ENCODE results near the gene THAP7.
"Not testable (repeated sequence)": the region's sequence is repeated elsewhere in the genome, so short reads cannot be mapped to it uniquely, and the experiment has no call there.

Gene THAP7

DNA sequence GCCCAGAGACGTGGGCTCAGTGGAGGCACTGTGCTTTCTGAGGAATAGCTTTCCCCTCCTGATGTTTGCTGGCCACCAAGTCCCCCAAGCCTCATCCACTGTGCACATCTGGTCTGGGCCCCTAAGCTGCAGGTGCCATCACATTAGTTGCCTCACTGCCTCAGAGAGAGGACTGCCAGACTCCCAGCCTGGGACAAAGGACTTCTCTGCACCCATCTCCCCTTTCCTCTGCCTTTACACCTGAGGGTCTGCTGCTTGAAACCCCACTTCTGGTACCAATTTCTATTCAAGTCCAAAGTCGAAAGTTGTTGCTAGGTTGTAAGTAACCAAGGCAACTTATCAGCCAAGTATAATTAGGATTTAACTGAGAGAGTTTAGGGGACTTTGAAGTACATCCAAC lies 23.5 kb downstream of the THAP7 start:
- no peak for DNase-seq

DNA sequence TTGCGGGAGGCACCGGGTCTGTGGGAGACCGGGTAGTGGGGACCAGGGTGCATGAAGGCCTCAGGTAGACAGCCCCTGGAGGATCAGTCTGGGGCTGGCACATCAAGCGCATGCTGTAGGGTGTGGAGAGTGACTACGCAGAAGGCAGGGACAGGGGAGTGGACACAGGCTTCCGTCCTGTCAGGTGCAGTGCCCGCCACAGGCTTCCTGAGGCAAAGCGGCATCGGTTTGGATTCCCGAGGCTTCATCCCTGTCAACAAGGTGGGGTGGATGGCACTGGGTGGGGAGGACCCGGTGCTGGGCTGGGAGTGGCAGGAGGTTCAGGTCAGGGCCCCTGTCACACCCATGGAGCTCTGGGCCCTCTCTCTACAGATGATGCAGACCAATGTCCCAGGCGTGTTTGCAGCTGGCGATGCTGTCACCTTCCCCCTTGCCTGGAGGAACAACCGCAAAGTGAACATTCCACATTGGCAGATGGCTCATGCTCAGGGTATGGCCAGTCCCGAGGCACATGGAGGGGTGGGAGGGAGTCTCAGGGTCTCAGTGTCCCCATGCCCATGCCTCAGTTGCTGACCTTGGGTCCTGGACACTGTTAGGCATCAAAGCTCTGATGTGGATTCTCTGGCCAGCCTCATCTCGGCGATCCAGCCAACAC lies 24.3 kb downstream of the THAP7 start:
- DNase-seq, result no peak

DNA sequence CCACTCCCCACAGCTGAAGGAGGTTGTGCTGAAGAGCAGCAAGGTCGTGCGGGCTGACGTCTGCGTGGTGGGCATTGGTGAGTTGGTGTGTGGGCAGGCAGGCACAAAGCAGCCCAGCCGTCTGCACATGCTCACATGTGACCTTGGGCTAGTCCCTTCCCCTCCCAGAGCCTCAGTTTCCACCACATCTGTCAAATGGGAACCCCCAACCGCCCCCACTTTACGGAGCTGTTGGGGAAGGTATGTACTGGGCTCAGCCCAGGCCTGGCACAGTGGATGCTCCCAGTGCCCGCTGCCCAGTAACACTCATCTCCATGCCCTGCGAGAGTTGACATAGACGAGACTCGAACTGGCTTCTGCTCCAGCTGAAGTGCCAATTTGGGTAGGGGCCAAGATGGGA lies 24.9 kb downstream of the THAP7 start:
- DNase-seq, result no peak

- no peak for DNase-seq
Measured at GRCh38 chr22:20976291-20976877, 25.5 kb downstream of the THAP7 start.

DNA sequence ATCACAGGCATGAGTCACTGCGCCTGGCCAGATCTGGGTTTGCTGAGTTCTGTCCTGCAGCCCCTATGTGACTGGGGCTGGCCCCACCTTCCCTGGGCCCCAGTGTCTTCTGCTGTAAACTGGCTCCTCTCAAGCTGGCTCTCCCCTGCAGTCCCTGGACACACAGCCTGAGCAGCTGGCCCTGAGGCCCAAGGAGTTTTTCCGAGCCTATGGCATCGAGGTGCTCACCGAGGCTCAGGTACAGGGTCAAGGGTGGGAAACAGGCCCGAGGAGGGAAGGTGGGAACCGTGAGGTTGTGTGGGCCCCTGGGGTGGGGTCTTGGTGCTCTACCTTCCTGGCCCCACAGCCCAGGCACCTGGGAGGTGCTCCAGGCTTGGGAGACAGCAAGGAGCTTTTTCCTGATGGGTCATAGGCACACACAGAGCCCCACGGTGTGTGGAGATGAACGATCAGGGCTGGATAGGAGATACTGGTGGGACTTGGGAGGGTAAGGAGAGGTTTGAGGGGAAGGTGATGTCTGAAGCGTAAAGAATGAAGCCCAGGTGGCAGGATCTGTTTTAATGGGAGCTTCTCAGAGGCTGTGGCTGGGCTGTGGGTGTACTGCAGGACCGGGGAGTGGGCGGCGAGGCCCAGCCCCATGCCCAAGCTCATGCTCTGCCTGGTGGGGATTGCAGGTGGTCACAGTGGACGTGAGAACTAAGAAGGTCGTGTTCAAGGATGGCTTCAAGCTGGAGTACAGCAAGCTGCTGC lies 26.2 kb downstream of the THAP7 start:
- DNase-seq, result no peak

DNA sequence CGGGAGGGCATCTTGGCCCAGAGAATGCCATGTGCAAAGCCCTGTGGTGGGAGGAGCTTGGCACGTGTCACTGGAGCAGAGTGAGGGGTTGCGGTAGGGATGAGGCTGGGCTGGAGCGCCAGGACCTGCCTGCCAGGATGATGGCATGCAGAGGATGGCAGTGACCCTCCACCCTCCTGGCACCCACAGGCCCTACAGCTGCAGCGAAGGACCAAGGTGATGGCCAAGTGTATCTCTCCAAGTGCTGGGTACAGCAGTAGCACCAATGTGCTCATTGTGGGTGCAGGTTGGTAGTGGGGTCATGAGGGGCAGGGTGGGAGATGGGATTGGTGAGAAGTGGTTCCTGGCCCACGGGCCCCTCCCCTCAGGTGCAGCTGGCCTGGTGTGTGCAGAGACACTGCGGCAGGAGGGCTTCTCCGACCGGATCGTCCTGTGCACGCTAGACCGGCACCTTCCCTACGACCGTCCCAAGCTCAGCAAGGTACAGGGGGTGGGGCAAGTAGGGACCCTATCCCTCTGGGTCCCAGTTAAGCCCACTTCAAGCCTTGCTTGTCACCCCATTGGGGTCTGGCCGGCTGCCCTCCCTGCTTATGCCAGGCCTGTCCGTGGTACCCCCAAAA lies 27.5 kb downstream of the THAP7 start:
- no peak for DNase-seq

GRCh38 chr22:20973634-20974286 lies 28.2 kb downstream of the THAP7 start:
- no peak for DNase-seq

DNA sequence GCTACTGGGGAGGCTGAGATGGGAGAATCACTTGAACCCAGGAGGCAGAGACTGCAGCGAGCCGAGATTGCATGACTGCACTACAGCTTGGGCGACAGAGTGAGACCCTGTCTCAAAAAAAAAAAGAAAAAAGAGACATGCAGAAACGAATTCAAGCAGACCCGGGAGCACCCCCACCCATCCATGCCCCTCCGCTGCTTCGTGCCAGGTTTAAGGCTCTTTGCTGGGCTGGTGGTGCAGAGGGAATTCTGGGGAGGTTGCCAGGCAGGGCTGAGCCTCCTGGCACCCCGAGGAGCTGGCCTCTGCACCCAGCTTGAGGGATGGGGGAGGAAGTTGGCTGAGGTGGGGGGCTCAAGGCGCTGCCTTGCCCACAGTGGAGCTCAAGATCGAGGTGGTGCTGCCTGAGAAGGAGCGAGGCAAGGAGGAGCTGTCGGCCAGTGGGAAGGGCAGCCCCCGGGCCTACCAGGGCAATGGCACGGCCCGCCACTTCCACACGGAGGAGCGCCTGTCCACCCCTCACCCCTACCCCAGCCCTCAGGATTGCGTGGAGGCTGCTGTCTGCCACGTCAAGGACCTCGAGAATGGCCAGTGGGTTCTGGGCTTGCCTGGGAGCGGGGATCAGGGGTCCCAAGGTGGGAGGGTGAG lies 28.9 kb downstream of the THAP7 start:
- DNase-seq, result peak in 1 of 14 donors; percentile 9

DNA sequence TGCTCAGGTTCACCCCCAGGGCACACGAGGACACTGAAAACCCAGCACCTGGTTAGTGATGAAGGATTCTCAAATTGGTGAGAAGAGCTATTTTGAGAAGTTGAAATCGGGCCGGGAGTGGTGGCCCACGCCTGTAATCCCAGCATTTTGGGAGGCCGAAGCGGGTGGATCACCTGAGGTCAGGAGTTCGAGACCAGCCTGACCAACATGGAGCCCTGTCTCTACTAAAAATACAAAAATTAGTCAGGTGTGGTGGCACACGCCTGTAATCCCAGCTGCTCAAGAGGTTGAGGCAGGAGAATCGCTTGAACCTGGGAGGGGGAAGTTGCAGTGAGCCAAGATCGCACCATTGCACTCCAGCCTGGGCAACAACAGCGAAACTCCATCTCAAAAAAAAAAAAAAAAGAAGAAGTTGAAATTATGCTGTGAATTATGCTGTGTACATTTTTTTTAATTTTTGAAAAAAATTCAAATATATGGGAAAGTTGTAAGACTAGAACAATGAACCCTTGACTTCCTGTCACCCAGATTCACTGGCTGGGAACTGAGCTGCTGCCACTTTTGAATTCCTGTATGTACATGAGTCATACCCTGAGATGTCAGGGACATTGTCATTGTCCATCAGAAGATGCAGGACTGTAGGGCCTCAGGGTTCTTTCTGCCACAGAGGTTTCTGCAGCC lies 29.8 kb downstream of the THAP7 start:
- DNase-seq, result not testable (repeated sequence)

GRCh38 chr22:20970939-20971657 lies 30.8 kb downstream of the THAP7 start:
- DNase-seq, result no peak

- peak in 1 of 14 donors; percentile 30 for DNase-seq
Measured at GRCh38 chr22:20968281-20968977, 33.5 kb downstream of the THAP7 start.

- DNase-seq, result peak in 2 of 14 donors; percentile 30 to 70
Measured at GRCh38 chr22:20967697-20968211, 34.2 kb downstream of the THAP7 start.

DNA sequence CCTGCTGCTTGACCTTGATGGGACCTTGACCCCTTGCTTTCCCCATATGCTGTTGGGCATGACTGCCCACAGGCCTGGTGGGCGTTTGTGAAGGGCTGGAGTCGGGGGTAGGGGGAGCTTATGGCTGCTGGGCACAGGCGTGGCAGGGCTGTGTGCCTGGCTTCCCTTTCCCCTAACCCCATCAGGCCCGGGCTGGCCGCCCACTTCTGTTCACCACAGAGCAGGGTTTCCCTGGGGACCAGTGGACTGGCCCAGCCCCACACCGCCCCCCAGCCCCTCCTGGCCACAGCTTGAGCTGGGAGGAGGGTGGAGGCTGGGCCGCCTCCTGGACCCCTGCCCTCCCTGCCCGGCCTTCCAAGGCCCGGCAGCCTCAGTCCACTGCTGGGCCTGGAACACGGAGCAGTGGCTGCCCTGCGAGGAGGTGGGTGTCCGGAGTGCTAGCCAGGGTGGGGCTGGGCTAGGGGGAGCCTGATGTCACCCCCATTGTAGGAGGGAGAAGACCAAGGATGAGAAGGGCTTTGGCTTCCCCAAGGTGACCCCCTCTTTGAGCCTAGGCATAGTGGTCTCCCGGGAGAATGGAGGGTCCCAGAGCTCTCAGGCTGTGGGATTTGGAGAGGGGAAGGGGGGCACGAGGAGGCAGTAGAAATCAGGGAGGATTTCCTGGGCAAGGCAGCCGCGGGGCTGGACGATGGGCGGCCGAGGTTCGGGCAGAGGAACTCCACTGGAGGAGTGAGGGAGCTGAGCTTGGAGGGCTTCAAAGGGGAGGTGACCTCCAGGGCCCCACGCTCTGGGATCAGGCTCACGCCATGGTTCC lies 34.8 kb downstream of the THAP7 start, which contains the start of gene AIFM3:
AIFM3 (plus strand) TSS at position 373 of the 814 bp plus-strand sequence. CDS start 690 bp downstream, outside the sequence.
- peak in 5 of 14 donors; percentile 20 to 60 (median 58) for DNase-seq

DNA sequence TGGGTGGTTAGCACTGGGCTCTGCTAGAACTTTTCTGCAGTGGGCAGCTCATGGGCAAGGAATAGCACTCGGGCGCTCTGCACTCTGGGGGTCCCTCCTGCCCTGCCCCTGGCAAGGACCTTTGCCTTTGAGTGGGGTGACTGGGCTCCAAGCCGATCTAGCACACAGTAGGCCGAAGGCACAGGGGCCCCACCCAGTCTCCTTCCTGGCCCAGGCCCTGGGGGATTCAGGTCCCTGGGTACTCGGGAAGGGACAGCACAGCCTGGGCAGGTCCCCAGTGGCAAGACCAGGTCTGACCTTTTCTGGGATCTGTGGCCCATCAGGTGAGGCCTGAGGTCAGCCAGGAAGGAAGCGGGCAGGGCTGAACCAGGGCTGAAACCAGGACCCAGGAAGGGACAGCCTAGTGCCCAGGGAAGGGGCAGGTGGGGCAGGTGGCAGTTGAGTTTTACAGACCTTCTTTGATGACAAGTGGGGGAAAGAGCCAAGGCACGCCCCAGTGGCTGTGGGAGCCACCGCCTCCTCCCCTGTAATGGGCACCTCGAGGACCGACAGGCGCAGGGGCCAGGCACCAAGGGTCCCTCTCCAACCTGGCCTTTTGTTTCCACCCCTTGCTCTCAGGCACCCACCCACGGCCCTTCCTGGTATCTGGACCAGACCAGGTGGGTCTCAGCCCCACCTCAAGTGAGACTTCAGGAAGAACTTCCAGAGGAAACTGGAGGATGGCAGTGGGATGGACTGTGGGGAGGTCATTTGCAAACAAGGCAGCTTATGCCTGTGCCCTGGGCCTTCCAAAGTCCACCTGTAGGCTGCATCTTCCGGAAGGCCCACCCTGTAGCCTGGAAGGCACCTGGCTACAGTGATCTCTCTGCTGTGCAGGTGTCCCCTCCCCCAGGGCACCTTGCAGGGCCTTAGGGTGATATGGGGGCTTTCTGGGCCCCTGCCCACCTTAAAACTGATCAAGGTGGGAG lies 35.7 kb downstream of the THAP7 start:
- DNase-seq, result peak in 1 of 14 donors; percentile 7

- DNase-seq, result peak in 1 of 14 donors; percentile 12
Measured at GRCh38 chr22:20965104-20965887, 36.6 kb downstream of the THAP7 start.

GRCh38 chr22:20964799-20965103 lies 37.2 kb downstream of the THAP7 start:
- DNase-seq, result no peak
